Measurements from ENCODE around the gene SPATA45. TPM values are rescaled to one million over a fixed set of nuclear protein-coding genes. Genes with fewer than 3 reads are reported as not detected.
A peak's percentile ranks its signal among the peaks of the same experiment; 100 is the strongest.

Gene SPATA45
- total and polyA plus RNA-seq, 2 of the 13 experiments (the other 11 are each of a cell fraction or from before 2014, with no cell fraction given): 0.17 to 0.64 TPM

- TF ChIP-seq ZBTB4 (CRISPR knock-in tag; IDR thresholded peaks at IDR 0.05; ENCODE audit: borderline replicate concordance) (peak; percentile 98), FOSL1 (CRISPR knock-in tag; IDR thresholded peaks at IDR 0.05; ENCODE audit: borderline replicate concordance) (no peak), ZNF720 (CRISPR knock-in tag; IDR thresholded peaks at IDR 0.05) (no peak), NR2F6 (IDR thresholded peaks at IDR 0.05) (peak; percentile 72), NR2F6 (CRISPR knock-in tag; IDR thresholded peaks at IDR 0.05) (peak; percentile 84), ZBTB40 (IDR thresholded peaks at IDR 0.05) (peak; percentile 86), ZBTB40 (CRISPR knock-in tag; IDR thresholded peaks at IDR 0.05) (peak; percentile 85), ZNF784 (CRISPR knock-in tag; IDR thresholded peaks at IDR 0.05; ENCODE audit: borderline replicate concordance) (peak; percentile 95; the same call in 1 of the 2 replicates), DMTF1 (CRISPR knock-in tag; IDR thresholded peaks at IDR 0.05) (peak; percentile 60; the same call in 1 of the 2 replicates), GRHL1 (CRISPR knock-in tag; conservative IDR thresholded peaks at IDR 0.05) (no peak)
These were observed 55.6 kb downstream of the SPATA45 start, which contains the start of the genes NSL1 and TATDN3 (continued) for GRCh38 chr1:212791676-212792395.

Measured in HepG2 (cell line).